NCI-H187 (cell line): ENCODE results near the gene LOXL4.

Experiments used
- DNase-seq, 2 experiments: peaks; one replicate each; lab custom pipeline; 2025; lab: John Stamatoyannopoulos, UW

The LOXL4 gene

DNA sequence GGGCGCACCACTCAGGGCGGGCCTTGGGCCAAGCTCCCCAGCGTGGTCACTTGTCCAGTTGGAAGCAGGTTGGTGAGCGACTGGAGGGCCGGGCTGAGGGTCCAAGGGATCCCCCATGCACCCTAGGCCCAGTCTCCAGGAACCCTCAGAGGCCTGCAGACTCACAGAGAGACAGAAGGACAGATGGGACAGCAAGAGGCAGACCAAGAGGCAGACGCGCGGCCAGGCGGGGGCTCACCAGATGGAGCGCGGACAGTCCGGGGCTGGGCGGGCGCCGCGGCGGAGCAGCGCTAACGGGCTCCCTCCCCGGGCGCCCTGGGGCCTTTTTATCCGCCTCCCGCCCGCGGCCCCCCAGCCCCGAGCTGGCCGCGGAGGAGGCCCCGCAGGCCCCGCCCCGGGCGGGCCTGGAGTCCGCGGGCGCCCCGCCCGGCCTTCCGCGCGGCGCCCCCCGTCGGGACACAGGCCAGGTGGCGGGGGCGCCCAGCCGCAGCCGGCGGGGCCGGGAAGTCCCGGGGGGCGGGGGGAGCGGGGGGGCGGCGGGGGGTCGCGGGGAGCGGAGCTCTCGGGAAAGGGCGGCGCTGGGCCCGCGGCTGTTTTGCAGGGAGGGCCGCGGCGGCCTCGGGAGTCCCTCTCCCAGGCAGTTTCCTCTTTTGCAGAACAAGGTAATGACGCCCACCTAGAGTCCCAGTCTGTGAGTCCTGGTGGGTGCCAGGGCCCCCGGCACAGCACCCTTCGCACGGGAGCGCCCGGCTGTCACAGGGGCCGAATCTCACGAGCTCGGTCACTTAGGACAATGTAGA, at the start of gene LOXL4:
Gene LOXL4 (minus strand): TSS at position 301 of the 800 bp plus-strand sequence. CDS start 5,175 bp downstream, outside the sequence.
- no peak for DNase-seq

DNA sequence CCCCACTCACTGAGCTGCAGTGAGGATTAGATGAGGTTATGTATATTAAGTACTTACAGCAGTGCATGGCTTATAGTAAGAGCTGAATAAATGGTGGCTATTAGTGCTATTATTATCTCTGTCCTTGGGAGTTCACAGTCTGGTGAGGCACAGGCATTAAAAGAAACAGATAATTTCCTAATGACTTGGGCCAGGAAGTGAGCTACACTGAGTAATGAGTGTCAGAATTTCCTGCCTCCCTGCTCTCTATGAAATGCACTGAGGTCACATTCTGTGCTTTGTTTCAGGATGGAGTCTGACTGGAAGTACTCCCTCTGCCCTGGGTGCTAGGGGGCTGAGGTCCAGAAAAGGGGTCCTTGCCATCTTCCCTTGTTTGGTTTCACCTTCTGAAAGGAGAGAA, 48.7 kb upstream of the LOXL4 start:
- no peak for DNase-seq

DNA sequence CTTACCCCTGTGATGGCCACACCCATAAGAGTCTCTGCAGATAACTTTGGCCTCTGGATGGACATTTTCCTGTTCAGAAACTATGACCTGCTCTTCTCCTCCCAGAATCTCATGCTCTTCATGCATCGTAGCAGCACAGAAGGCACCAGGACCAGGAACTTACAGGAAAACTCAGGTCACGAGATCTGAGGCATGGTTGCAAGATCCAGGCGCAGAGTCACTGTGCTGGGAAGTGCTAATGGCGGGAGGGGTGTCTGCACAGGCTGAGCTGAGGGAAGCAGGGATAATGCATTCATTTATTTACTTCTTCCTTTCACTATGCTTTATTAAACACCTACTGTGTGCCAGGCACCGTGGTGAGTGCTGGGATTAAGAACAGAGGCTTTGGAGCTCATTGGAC, 48.2 kb upstream of the LOXL4 start:
- no peak for DNase-seq

DNA sequence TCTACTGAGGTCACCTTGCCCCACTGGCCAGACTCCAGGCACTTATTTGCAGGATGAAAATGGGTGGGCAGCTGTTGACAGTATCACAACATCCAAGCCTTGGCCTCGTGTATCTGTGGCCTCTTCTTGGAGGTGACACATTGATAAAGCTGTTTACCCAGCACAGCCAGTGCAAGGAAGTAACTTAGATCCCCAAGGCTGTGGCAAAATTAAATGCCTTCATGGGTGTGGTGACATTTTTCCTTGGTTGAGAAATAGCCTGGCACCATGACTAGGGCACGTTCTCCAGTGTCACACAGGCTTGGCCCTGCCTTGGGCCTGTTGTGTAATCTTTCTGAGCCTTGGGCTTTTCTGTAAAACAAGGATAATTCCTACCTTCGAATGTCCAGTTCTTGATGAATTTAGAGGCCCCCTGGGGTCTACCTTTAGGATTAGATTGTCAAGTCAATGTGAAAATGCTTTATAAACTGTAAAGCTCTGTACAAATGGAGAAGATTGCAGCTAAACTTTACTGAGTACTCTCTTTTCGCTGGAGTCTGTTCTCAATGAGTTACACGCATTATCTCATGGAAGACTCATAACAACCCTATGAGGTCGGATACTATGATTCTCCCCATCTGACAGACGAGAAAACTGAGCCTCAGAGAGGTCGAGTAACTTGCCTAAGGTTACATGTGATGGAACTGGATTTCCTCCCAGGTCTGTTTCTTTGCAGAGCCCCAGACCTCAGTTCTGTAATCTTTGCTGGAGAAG, 46.7 kb upstream of the LOXL4 start:
- no peak for DNase-seq

DNA sequence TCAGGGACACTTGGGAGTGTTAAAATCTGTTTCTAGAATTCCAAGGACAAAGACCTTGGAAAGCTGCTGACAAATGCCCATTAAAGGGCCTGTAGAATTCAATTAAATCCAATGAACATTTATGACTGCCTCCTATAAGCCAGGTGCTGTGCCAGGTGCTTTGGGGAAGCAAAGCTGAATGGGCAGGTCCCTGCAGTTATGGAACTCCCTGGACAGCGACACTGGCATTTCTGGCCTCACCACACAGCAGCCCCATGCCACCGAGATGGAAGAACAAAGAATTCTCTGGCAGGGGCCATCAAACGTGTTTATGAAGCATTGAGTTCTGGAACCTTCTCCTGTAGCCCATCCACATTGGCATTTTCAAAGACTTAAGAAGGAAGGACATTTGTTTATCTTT, 45.6 kb upstream of the LOXL4 start:
- no peak for DNase-seq

DNA sequence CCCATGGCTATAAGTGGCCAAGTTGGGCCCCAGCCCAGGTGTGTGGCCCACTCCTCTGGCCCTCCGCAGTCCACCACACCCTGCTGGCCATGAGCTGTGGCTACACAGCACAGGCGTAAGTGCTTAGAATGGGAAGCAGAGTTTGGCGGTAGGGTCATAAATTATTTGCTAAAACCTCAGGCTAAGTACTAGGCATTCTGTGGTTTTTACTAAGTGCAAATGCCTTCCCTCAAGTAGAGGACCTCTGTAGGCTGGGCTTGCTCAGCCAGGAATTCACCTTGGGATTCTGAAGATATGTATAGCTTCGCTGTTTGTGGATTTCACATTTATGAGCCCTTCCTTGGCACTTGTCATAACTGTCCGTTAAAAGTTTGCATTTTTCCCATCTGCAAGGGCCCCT, 44.8 kb upstream of the LOXL4 start:
- peak in 1 of 2 experiments; percentile 12 for DNase-seq

DNA sequence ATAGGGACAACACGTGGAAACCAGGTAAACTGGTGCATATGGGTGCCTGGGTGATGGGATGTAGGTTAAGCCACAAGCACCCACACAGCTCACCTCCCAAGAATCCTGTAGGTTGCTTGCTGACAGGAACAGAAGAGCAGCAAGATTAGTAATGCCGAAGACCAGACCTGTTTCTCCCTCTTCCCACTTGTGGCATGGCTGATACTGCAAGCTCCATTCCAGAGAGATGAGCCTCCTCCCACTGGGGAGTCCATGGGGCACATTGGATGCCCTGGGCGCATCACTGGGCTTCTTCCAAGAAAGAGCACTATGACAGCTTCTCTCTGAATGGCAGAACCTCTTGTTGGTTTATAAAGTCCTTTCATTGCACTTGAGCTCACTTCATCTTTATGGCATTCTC, 44.4 kb upstream of the LOXL4 start:
- peak in 1 of 2 experiments; percentile 49 for DNase-seq

DNA sequence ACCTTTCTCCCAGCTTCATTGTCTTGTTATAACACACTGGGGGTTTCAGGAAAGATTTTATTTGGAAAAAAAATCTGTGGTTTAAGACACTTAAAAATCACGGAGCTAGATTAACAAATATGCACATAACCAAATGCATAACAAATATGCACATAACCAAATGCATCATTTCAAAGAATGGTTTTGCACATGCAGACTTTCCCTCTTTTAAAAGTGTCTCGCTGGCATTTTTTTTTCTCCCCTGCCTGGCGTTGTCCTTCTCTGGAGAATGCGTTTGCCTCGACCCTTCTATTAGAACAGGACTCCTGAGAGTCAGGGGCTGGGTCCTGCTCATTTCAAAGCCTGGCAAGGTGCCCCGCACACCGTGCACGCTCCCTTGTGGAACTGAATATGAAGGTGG, 42.7 kb upstream of the LOXL4 start:
- no peak for DNase-seq

DNA sequence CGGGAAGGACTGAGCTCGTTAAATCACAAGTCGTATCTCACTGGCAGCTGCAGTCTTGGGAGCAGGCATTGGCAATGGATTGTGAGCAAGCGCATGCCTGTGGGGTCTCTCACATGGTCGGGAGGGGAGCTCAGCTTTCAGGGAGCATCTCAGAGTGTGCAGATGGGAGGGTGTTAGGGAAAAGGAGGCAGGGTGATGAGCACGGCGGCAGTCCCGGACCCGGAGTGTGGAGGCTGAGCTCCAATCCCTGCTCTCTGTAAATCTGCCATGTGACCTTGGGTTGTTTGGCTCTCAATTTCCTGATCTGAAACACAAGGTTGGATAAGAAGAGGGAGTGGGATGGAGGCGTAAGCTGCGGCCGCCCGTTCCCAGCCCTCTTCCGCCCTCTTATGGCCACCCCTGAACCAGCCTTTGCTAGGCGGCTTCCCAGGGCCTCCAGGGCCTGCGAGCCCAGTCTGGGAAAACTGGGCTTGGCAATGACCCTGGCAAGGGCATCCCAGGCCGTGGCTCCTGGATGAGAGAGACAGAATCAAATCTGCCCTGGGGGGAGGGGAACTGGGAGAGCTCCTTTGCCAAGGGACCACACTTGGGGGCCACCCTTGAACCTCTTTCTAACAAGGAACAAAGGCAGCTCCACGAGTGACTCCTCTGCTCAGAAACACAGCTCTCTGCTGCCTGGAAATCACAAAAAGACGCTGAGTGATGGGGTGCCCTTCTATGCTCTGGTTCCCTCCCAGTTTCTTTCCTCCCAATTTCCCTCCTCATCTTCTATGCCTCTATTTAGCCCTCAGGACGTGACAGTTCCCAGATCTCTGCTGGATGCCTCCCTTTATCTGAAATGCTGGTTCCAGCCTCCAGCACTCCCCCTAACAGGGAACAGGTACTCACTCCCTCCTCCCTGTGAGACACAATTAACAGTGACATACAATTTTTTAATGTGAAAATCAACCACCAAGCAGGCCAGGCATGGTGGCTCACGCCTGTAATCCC, 41.7 kb upstream of the LOXL4 start:
- peak; percentile 12 to 28 for DNase-seq

DNA sequence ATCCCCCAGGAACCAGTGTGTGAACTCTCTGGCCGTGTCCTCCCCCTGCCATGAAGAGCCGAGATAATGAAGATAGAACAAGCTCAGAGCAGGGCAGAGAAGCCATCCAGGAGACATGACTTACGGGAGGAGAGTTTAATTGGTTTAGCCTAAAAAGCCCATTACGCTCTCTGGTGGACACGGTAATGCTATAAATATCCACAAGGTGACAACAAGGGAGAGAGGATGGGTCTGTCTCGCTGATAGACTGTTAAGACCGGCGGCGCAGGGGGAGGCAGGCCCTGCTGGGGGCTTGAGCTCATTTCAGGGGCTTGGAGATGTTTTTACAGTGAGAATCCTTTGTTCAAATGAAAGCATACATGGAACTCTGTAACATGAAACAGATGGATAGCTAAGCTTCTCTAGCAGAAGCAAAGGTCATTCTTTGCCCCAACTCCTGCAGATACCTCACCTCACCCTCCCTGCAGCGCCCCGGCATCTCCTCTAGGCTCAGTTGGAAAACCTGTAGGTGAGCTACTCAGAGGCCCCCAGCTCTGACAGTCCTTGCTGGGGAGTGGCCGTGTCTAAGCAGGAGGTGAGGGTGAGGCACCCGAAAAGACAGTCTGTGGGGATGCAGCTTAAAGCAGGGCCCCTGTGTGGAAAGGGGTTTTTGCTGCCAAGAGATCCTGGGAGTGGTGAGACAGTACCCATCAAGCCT, 40.8 kb upstream of the LOXL4 start:
- DNase-seq, result no peak

DNA sequence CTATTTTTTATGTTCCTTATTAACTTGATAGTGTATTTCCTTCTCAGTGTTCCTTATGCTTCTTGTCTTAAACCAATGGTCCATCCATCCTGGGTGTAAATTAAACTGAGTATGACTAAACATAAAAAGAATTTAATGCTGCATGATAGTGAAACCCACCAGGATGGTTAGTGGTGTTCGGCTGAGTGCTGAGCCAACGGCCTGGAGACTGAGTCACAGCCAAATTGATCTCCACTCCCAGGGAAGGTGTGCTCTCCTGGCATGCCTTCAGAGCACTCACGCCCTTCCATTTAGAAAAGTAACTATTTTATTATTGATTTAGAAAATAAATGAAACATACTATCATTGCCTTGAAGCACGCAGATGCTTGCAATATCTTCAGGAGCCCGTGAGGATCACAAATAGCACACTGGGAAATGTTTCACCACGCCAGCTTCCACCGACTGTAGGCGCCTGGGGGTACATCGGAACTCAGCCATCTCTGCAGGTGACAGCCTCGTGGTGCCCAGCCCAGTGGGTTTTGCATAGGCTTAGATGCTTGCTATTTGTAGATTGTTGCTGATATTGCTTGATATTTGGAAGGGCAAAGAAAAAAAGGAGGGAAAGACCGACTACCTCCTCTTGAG, 40.0 kb upstream of the LOXL4 start:
- no peak for DNase-seq

DNA sequence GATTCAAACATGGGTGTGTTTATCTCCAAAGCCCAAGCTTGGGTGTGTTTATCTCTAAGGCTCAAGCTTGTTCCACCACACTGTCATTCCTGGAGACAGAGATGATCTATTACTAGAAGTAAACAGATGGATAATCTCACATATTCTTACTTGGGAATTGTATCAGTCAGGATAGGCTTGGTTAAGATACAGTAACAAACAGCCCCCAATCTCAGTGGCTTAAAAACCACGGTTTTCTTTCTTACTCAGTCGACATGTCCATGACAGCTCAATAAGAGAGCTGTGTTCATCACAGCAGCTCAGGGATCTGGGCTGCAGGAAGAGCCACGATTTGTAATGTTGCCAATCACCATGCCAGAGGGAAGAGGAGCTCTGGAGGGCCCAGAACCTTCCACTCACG, 38.5 kb upstream of the LOXL4 start:
- no peak for DNase-seq

DNA sequence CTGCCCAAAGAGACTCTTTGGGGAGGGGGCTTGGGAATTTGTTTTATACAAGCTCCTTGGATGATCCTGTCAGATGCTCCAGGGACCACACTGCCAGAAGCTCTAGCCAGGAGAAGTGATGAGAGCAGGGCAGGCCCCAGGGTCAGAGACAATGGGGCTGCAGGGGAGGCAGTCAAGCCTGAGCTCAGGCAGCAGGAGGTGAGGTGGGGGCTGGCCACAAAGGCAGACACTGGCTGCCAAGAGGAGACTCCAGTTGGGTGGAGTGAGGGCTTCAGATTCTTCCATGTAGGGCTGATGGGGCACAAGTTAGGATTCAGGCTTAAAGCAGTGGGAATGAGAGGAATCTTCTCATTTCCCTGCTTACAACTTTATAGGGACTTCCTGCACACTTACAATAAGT, 35.6 kb upstream of the LOXL4 start:
- no peak for DNase-seq

DNA sequence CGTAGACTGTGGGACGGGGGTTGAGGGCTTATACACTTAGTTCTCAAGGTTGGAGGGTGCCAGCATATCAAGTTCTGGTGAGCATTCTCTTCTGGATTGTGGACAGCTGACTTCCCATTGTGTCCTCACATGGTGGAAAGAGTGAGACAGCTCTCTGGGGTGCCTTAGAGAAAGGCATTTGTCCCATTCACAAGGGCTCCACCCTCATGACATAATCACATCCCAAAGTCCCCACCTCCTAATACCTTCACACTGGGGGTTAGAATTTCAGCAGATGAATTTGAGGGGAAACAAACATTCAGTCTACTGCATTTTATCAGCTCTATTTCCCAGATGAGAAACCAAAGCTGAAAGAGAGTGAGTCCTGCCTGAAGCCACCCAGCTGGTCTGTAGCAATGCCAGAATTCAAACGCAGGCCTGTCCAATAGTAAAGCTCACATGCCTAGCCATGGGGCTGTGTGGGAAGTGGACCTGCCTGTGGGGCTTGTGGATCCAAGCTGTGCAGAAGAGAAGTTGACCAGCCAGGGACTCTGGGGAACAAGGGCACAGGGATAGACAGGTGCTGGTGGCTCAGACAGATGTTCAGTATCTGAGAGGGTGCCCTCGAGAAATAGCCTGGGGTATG, 34.9 kb upstream of the LOXL4 start:
- DNase-seq, result no peak

DNA sequence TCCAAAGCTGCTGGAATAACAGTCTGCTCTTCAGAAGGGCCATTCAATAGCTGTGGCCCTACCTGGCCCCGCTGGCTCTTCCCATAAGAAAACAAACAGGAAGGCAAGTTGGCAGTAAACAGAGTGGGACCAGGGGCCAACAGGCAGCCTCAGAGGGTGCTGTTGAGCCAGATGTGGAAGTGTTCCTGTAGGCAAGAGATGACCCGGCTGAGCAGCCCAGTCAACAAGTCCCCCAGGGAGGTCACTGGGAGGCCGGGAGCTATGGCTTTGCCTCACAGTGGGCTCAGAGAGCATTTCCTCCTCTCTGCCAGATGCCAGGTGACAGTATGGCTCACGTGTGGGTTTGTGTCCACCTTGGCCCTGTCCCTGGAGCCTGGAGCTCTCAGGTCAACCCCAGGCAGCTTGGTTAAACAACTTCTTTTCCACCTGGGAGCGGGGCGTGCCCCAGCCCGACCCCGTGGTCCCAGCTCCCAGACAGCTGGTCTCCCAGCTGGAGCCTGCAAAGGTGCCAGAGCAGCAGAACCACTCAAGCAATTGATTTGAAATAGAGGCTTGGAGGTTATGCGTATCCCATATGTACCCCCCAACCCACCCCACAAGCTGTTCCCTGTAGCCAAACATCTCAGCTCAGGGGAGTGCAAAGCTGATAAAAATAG, 33.8 kb upstream of the LOXL4 start:
- no peak for DNase-seq

DNA sequence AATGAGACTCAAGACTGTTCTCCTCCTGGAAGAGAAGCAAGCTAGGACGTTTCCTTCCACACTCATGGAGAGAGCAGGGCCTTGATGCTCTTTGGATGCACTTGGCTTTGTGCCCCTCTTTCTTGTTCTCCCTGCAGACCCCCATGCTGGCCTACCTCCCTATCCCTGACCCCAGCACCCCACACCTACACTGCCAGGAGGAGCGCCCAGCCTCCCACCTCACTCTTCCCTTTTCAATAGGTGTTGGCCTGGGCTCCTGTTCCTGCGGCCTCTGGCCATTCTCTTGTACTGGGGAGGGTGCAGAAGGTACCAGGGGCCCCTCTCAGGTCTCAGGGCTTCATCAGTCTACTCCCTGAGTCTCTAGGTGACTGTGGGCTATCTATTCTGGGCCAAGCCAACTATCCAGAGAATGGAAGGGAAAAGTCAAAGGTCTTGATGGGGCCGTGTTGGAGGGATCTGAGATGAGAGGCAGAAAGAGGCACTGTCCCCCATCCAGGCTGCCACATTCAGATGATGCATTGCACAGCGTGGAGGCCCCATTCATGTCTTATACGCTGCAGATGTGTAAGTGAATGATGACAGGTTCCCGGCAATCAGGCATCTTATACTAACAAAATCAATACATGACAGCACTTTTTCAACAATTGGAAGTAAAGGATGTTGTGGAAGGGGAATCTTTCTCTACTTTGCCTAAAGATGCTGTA, 32.7 kb upstream of the LOXL4 start:
- DNase-seq, result no peak

DNA sequence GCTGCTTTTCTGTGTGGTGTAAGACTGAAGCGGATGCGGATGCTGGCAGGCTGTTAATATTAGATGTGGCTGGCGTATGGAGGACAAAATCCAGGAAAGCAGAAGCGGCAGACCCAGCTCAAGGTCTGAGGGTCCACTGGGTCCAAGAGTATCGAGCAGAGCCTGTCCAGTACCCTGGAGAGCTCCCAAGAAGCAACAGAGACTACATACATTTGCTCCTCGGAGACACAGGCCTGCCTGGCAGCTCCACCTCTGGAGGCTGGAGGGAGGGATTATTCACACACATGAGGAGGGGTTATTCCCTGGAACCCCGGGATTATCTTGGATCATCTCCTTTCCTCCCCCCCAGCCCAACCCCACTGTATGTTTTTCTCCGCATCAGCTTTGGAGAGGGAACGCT, 31.3 kb upstream of the LOXL4 start:
- DNase-seq, result no peak

DNA sequence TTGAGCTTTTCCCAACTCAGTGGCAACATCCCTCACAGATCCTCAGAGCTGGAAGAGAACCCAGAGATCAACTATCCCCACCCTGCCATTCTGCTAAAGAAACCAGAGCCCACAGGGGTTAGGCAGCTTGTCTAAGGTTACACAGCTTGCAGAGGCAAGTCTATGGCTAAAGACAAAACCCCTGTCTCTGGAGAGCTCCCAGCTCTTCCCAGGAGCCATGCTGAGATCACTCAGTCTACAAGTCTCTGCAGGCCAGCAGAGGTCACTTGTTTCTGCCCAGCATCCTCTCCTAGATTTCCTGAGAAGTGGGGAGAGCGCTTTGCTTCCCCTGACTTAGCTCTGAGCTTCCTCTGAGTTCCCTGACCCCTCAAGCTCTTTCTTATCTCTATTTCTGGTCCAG, 28.5 kb upstream of the LOXL4 start:
- DNase-seq, result no peak

DNA sequence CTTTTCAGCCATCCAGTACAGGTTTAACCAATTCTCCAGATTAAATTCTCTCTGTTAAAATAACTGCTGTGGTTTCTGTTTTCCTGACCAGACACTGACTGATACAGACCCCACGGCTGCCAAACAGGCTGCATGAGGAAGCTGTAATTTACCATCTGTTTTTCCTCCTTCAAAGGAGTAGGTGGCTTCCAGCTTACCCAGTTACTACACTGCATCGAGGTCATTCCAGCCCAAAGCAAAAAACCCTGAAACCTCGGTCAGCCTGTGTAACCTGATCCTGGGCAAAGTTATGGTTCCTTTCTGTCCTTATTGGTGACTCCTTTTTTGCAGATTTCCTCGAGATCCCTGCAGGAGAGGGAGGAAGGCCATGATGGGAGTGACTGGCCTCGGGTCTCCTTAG, 27.9 kb upstream of the LOXL4 start:
- DNase-seq, result no peak

DNA sequence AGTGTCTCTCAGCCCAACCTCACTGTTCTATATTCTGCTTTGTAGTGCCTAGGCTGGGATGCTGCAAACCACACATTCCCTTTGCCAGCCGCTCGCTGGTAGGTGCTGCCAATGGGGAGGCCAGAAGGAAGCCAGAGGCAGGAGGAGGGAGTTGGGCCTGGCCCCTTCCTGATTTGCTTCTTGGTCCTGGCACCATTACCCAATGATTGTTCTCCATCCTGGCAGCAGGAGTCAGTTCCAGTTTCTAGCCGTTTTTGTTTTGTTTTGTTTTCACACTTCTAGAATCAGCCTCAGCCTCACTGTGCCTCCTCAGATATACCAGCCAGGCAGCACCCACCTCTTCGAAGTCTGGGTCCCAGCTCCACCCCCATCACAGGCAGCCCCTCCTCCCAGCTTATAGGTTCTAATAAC, 27.4 kb upstream of the LOXL4 start:
- DNase-seq, result no peak
